SK-N-SH (cell line): Measurements from ENCODE around the gene GGCX. TPM values are rescaled to one million over a fixed set of nuclear protein-coding genes. Genes with fewer than 3 reads are reported as not detected.

Experiments
- CTCF ChIA-PET: fragments of 300-600, 350-600 bp; formaldehyde crosslinking; extraction: SDS; loops from one replicate; lab custom pipeline; 2021; lab: Yijun Ruan, JAX
- POLR2A ChIA-PET: fragments of 350-600 bp; sonication (Branson Sonifier 250); formaldehyde crosslinking; extraction: SDS; loops from one replicate; lab custom pipeline; 2020; ENCODE audit warnings: antibody characterized with exemption, inconsistent platforms; lab: Yijun Ruan, JAX
- DNase-seq: peaks from one replicate; pipeline ENCODE4 v3.0.0; 2012
- H2AFZ ChIP-seq: fragments of 200-600 bp; sonication (generic); 2 replicates; pipeline ENCODE4 v1.8.1; 2016; ENCODE audit warnings: antibody characterized with exemption, mild to moderate bottlenecking, low read depth
- H3F3A ChIP-seq: fragments of 200-600 bp; sonication (generic); replicated peaks from 2 replicates; pipeline ENCODE3; 2016; ENCODE audit warnings: antibody characterized with exemption, mild to moderate bottlenecking; ENCODE audit not compliant: insufficient read depth
- H3K27ac ChIP-seq, 2 experiments: fragments of 200-500 bp in 1 of 2; fragments of 200-600 bp in 1 of 2; sonication (Bioruptor generic) in 1 of 2; sonication (generic), shearing (Covaris generic) in 1 of 2; 2 replicates each; pipeline versions ENCODE4 v1.5.1 to v1.6.1; 2014 to 2016; ENCODE audit warnings: low read depth in 2 of 2, inconsistent platforms in 1 of 2, low read length in 1 of 2, mild to moderate bottlenecking in 1 of 2, mixed read lengths in 1 of 2
- H3K27me3 ChIP-seq: fragments of 200-600 bp; sonication (generic), shearing (Covaris generic); 2 replicates; pipeline ENCODE4 v1.6.1; 2016; ENCODE audit warnings: mixed run types; ENCODE audit not compliant: insufficient read depth
- H3K36me3 ChIP-seq, 2 experiments: fragments of 200-500 bp in 1 of 2; fragments of 200-600 bp in 1 of 2; sonication (Bioruptor generic) in 1 of 2; sonication (generic) in 1 of 2; replicated peaks in 1 of 2; 2 replicates each; pipeline versions ENCODE3 to v1.5.1; 2014 to 2016; ENCODE audit warnings: low read length in 1 of 2, mild to moderate bottlenecking in 1 of 2; ENCODE audit not compliant: insufficient read depth in 2 of 2, control insufficient read depth in 1 of 2
- H3K4me1 ChIP-seq, 2 experiments: fragments of 200-500 bp in 1 of 2; fragments of 200-600 bp in 1 of 2; sonication (Bioruptor generic) in 1 of 2; sonication (generic), shearing (Covaris generic) in 1 of 2; 2 replicates each; pipeline versions ENCODE4 v1.5.1 to v1.6.1; 2014 to 2016; ENCODE audit warnings: low read depth in 1 of 2, low read length in 1 of 2, mixed run types in 1 of 2; ENCODE audit not compliant: insufficient read depth in 2 of 2, control insufficient read depth in 1 of 2
- H3K4me2 ChIP-seq: fragments of 200-600 bp; sonication (generic), shearing (Covaris generic); 2 replicates; pipeline ENCODE4 v1.6.1; 2017; ENCODE audit warnings: mixed run types
- H3K4me3 ChIP-seq, 2 experiments: fragments of 200-500 bp in 1 of 2; fragments of 200-600 bp in 1 of 2; sonication (Bioruptor generic) in 1 of 2; sonication (generic), shearing (Covaris generic) in 1 of 2; 2 replicates each; pipeline versions ENCODE4 v1.5.1 to v1.8.1; 2014 to 2016; ENCODE audit warnings: low read depth in 2 of 2, inconsistent platforms in 1 of 2, low read length in 1 of 2, mild to moderate bottlenecking in 1 of 2, mixed read lengths in 1 of 2, moderate library complexity in 1 of 2
- H3K79me2 ChIP-seq: fragments of 200-600 bp; sonication (generic); 2 replicates; pipeline ENCODE4 v1.8.1; 2017; ENCODE audit warnings: mild to moderate bottlenecking; ENCODE audit not compliant: insufficient read depth
- H3K9ac ChIP-seq: fragments of 200-600 bp; sonication (generic); 2 replicates; pipeline ENCODE4 v1.6.1; 2017; ENCODE audit warnings: mixed run types
- H3K9me2 ChIP-seq: fragments of 200-600 bp; sonication (generic); 2 replicates; pipeline ENCODE4 v1.6.1; 2017; ENCODE audit warnings: mixed run types
- H3K9me3 ChIP-seq: fragments of 200-600 bp; sonication (generic); 2 replicates; pipeline ENCODE4 v1.6.1; 2017; ENCODE audit warnings: mixed run types, mild to moderate bottlenecking, moderate library complexity
- H4K20me1 ChIP-seq: fragments of 200-600 bp; sonication (generic); 2 replicates; pipeline ENCODE4 v1.6.1; 2017; ENCODE audit warnings: mild to moderate bottlenecking, mixed run types; ENCODE audit not compliant: insufficient read depth
- CHD2 ChIP-seq: fragments of 150-350 bp; IDR thresholded peaks from 2 replicates; pipeline ENCODE4 v1.6.1; 2018; ENCODE audit warnings: low read length; ENCODE audit not compliant: partially characterized antibody
- CTCF ChIP-seq: fragments of 200-600 bp; sonication (generic); IDR thresholded peaks from 2 replicates; pipeline ENCODE4 v1.6.1; 2017; ENCODE audit warnings: antibody characterized with exemption, mild to moderate bottlenecking, moderate library complexity
- ELF1 ChIP-seq: IDR thresholded peaks from 2 replicates; pipeline ENCODE4 v1.4.0; 2012
- EP300 ChIP-seq, 2 experiments: IDR thresholded peaks; 2 replicates each; pipeline versions ENCODE4 v1.4.0 to v1.6.1; 2012; ENCODE audit warnings: borderline replicate concordance in 1 of 2, low read depth in 1 of 2, low read length in 1 of 2
- FOSL2 ChIP-seq: IDR thresholded peaks from 2 replicates; pipeline ENCODE4 v1.4.0; 2012; ENCODE audit warnings: low read depth, mild to moderate bottlenecking, moderate library complexity, borderline replicate concordance
- FOXJ3 ChIP-seq: sonication (generic); formaldehyde crosslinking; IDR thresholded peaks from 2 replicates; pipeline ENCODE4 v1.5.1; 2020; ENCODE audit warnings: mild to moderate bottlenecking, missing genetic modification reagents
- FOXM1 ChIP-seq: IDR thresholded peaks from 2 replicates; pipeline ENCODE4 v1.4.0; 2012; ENCODE audit warnings: low read depth, mild to moderate bottlenecking
- GABPA ChIP-seq: IDR thresholded peaks from 2 replicates; pipeline ENCODE4 v1.4.0; 2012; ENCODE audit warnings: low read depth, mild to moderate bottlenecking
- IRF3 ChIP-seq: fragments of 150-350 bp; IDR thresholded peaks from 2 replicates; pipeline ENCODE4 v1.6.1; 2016; ENCODE audit warnings: mild to moderate bottlenecking, low read depth, low read length
- JUND ChIP-seq: IDR thresholded peaks from 2 replicates; pipeline ENCODE4 v1.4.0; 2012
- MEF2A ChIP-seq: IDR thresholded peaks from 2 replicates; pipeline ENCODE4 v1.4.0; 2012; ENCODE audit warnings: low read depth, borderline replicate concordance
- MXI1 ChIP-seq: IDR thresholded peaks from 2 replicates; pipeline ENCODE4 v1.6.1; 2012; ENCODE audit warnings: mild to moderate bottlenecking, low read depth, low read length, improper control_type of control experiment
- NRF1 ChIP-seq: IDR thresholded peaks from 2 replicates; pipeline ENCODE4 v1.6.1; 2012; ENCODE audit warnings: low read depth, mild to moderate bottlenecking, low read length
- POLR2AphosphoS5 ChIP-seq: IDR thresholded peaks from 2 replicates; pipeline ENCODE4 v1.6.1; 2012; ENCODE audit warnings: low read depth, low read length
- RCOR1 ChIP-seq: fragments of 150-350 bp; IDR thresholded peaks from 2 replicates; pipeline ENCODE4 v1.6.1; 2017; ENCODE audit warnings: antibody characterized with exemption, low read length
- REST ChIP-seq: IDR thresholded peaks from 2 replicates; pipeline ENCODE4 v1.6.1; 2012; ENCODE audit warnings: mild to moderate bottlenecking, low read depth, low read length, moderate library complexity
- TAF1 ChIP-seq: IDR thresholded peaks from 2 replicates; pipeline ENCODE4 v1.6.1; 2012; ENCODE audit warnings: low read depth, mild to moderate bottlenecking, low read length, moderate library complexity, borderline replicate concordance
- TEAD4 ChIP-seq: IDR thresholded peaks from 2 replicates; pipeline ENCODE4 v1.4.0; 2012; ENCODE audit warnings: mild to moderate bottlenecking, borderline replicate concordance; ENCODE audit not compliant: insufficient read depth
- WGBS: methylation state at CpG from one replicate; pipeline ENCODE4 v1.1.6; 2017; ENCODE audit warnings: low lambda C conversion rate; 5-methylcytosine and 5-hydroxymethylcytosine counted together
- polyA plus RNA-seq, 3 experiments: library from polyadenylated mRNA; depleted of rRNA; stranded (reverse); fragments of >200 nt; gene quantifications; 2 replicates each; pipeline ENCODE4 v1.2.3, GENCODE V29; 2012
- TF ChIP-seq, protein P1 (sequence below): IDR thresholded peaks from 2 replicates; pipeline ENCODE4; 2012
- TF ChIP-seq, protein P2 (sequence below): IDR thresholded peaks from 2 replicates; pipeline ENCODE4 v1.4.0; 2012; ENCODE audit warnings: low read depth

The GGCX gene
- polyA plus RNA-seq, 1 of the 3 experiments (the other 2 are of a cell fraction): 34.5 TPM

DNA sequence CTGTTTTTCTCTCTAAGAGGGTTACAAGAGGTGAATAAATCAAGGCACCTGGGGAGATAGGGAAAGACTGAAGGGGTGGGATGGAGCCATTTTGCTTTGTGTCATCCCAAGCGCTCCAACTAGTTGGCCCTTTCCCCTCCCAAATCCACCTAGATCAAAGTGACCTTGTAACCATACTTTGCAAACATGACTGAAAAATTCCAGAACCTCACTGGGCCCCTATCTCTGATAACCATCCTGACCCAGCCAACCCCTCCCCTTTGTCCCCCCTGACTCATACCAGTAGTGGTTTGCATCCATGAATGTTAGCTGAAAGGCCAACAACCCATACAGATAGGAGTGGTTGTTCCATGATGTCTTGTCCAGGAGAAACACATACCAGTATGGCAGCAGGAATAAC lies 3.1 kb downstream of the GGCX start:
- 100% methylated on average over 1 of the region's 1 CpG for WGBS
- H3K79me2 ChIP-seq: peaks cover 42% of the 10 kb centered on the region
- CTCF ChIA-PET: interaction anchor here (16.6 kb wide), 1 partner anchor 136 kb away, joined by 364 read pairs; the partner anchor contains the start of gene SH2D6

GRCh38 chr2:85557130-85557529 lies 4.2 kb downstream of the GGCX start:
- ChIA-PET POLR2A (interaction anchor here (1.4 to 1.9 kb wide), 3 partner anchors 9 to 16 kb away, joined by 8 to 10 read pairs (median 9); no protein-coding TSS in a partner anchor), CTCF (interaction anchor here (0.9 to 16.6 kb wide), 3 partner anchors 135 to 165 kb away, joined by 3 to 364 read pairs (median 3); partner anchors contain the start of gene SH2D6)
- H3K27me3 ChIP-seq: no peaks in the 10 kb centered on the region
- peaks cover 9 to 42% of the 10 kb centered on the region in 2 experiments for H3K36me3 ChIP-seq
- H2AFZ ChIP-seq: no peak overlapping the region
- H3K4me3 ChIP-seq: no peak overlapping the region
- no peaks in the 10 kb centered on the region for H3K9me3 ChIP-seq
- H3F3A ChIP-seq: peaks cover 4% of the 10 kb centered on the region
- H3K9me2 ChIP-seq: no peaks in the 10 kb centered on the region
- peaks cover 42% of the 10 kb centered on the region for H3K79me2 ChIP-seq
- H4K20me1 ChIP-seq: no peaks in the 10 kb centered on the region
- H3K9ac ChIP-seq: no peak overlapping the region
- no peak overlapping the region for H3K27ac ChIP-seq
- no peak overlapping the region for H3K4me2 ChIP-seq
- WGBS: 88% methylated on average over 5 of the region's 5 CpGs
- H3K4me1 ChIP-seq: no peaks in the 10 kb centered on the region; a peak in 2 of 4 replicates
- DNase-seq: no peak
- TF ChIP-seq CHD2 (no peak), FOXJ3 (no peak), ELF1 (no peak), REST (no peak), FOSL2 (no peak), EP300 (IDR thresholded peaks at IDR 0.05; ENCODE audit: borderline replicate concordance in 1 of 2, low read depth in 1 of 2, low read length in 1 of 2) (no peak), POLR2AphosphoS5 (no peak), TEAD4 (no peak), IRF3 (no peak), GABPA (no peak)
- TF ChIP-seq, protein P1, sequence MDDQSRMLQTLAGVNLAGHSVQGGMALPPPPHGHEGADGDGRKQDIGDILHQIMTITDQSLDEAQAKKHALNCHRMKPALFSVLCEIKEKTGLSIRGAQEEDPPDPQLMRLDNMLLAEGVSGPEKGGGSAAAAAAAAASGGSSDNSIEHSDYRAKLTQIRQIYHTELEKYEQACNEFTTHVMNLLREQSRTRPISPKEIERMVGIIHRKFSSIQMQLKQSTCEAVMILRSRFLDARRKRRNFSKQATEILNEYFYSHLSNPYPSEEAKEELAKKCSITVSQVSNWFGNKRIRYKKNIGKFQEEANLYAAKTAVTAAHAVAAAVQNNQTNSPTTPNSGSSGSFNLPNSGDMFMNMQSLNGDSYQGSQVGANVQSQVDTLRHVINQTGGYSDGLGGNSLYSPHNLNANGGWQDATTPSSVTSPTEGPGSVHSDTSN: no peak

More for the DNA sequence above, 3.1 kb downstream of the GGCX start:
- Histone ChIP-seq H3K4me1 (no peaks in the 10 kb centered on the region; a peak in 2 of 4 replicates), H2AFZ (no peak overlapping the region), H3K4me2 (no peak overlapping the region), H3K27ac (no peak overlapping the region), H3K27me3 (no peaks in the 10 kb centered on the region), H3K9me2 (no peaks in the 10 kb centered on the region), H3K36me3 (peaks cover 6 to 33% of the 10 kb centered on the region in 2 experiments), H3F3A (peaks cover 4% of the 10 kb centered on the region), H3K4me3 (no peak overlapping the region), H3K9ac (no peak overlapping the region), H3K9me3 (no peaks in the 10 kb centered on the region), H4K20me1 (no peaks in the 10 kb centered on the region)
- no peak for TF ChIP-seq CTCF
- TF ChIP-seq TAF1: no peak
- TF ChIP-seq RCOR1: no peak
- no peak for TF ChIP-seq JUND
- no peak for TF ChIP-seq MEF2A
- TF ChIP-seq FOXM1: no peak
- TF ChIP-seq MXI1: no peak
- TF ChIP-seq ELF1: no peak
- no peak for TF ChIP-seq POLR2AphosphoS5
- TF ChIP-seq TEAD4: no peak
- no peak for TF ChIP-seq NRF1
- TF ChIP-seq, protein P2, sequence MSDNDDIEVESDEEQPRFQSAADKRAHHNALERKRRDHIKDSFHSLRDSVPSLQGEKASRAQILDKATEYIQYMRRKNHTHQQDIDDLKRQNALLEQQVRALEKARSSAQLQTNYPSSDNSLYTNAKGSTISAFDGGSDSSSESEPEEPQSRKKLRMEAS: no peak
- POLR2A ChIA-PET: no interaction called here
- DNase-seq: no peak
